Cardiac ventricle fibroblast (primary cell): ENCODE results near the gene PEX5L. TPM values are rescaled to one million over a fixed set of nuclear protein-coding genes. Genes with fewer than 3 reads are reported as not detected.

Experiments
- total RNA-seq: library from RNA; depleted of rRNA; stranded (reverse); fragments of >200 nt; gene quantifications from 2 replicates; pipeline ENCODE4 v1.2.3, GENCODE V29; 2015

Gene PEX5L, protein sequence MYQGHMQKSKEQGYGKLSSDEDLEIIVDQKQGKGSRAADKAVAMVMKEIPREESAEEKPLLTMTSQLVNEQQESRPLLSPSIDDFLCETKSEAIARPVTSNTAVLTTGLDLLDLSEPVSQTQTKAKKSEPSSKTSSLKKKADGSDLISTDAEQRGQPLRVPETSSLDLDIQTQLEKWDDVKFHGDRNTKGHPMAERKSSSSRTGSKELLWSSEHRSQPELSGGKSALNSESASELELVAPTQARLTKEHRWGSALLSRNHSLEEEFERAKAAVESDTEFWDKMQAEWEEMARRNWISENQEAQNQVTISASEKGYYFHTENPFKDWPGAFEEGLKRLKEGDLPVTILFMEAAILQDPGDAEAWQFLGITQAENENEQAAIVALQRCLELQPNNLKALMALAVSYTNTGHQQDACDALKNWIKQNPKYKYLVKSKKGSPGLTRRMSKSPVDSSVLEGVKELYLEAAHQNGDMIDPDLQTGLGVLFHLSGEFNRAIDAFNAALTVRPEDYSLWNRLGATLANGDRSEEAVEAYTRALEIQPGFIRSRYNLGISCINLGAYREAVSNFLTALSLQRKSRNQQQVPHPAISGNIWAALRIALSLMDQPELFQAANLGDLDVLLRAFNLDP
- total RNA-seq = not detected in 2 replicates

DNA sequence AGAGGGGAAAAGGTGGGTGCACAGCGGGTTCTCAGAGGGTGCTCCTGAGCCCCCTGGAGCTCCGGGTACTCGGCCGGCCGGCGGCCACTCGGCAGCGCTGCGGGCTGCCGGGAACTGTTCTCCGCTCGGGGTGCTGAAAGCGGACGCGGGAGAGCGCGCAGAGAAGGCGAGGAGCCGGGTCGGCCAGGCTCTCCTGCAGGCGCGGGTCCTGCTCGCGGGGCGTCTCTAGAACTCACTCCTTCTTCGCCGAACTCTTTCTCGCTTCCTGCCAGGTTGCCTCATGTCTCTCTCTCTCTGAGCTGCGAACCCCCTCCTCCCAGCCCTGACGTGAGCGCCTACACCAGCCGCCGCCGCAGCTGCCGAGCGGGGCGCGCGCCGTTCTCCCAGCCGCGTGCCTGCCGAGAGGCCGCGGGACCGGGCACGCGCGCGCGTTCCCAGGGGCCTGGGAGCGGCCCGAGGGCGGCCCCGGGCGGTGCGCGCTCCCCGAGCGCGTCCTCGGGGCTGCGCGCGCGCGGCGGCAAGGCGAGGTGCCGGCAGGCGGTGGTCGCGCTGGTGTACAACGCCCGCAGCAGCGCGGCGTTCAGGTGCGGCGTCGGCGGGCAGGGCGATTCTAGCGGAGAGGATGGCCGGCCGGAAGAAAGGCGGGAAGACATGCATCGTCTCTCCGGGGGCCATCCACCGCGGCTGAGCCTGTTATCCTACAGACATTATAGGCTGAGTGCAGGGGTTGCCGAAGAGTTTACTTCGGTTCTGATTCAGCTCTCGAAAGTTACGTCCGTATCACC is at the start of gene PEX5L:
PEX5L (minus strand) TSS at position 267 of the 785 bp plus-strand sequence. CDS start 338 bp downstream, outside the sequence.

